HCT116 (cell line): Measurements from ENCODE around the gene ACAD8. TPM values are rescaled to one million over a fixed set of nuclear protein-coding genes. Genes with fewer than 3 reads are reported as not detected.

ENCODE experiments used
- ATAC-seq: fragments of 200-7000 bp; cut with Tn5 transposase; 2 replicates; pipeline ENCODE4 v1.9.1; 2020; ENCODE audit warnings: mild to moderate bottlenecking, moderate library complexity
- BruUV-seq: library from RNA; stranded (reverse); fragments of 400-500 nt; replicated peaks from 2 replicates; lab custom pipeline; 2021; lab: Mats Ljungman, UMichigan
- CTCF ChIA-PET: fragments of 300-600 bp; sonication (Branson Sonifier 250); formaldehyde crosslinking; loops from one replicate; lab custom pipeline; 2021; ENCODE audit warnings: antibody characterized with exemption; lab: Charles Lee
- POLR2A ChIA-PET: fragments of 300-600, 350-600 bp; sonication (Branson Sonifier 250); formaldehyde crosslinking; loops from one replicate; lab custom pipeline; 2021; ENCODE audit warnings: antibody characterized with exemption; lab: Charles Lee
- RAD21 ChIA-PET, 2 experiments: fragments of 300-600 bp; sonication (Branson Sonifier 250); formaldehyde crosslinking; loops; one replicate each; lab custom pipeline; 2023; ENCODE audit warnings: low total read pairs in 2 of 2; ENCODE audit not compliant: uncharacterized antibody in 2 of 2, unreplicated experiment in 2 of 2, low non-redundant PET in 1 of 2; lab: Charles Lee
- DNase-seq: peaks from one replicate; pipeline ENCODE4 v3.0.0-alpha.2; 2010; ENCODE audit warnings: low read depth, low spot score
- H2AFZ ChIP-seq: fragments of 200-600 bp; shearing (Covaris generic), sonication (generic); 2 replicates; pipeline ENCODE4 v1.6.1; 2017; ENCODE audit warnings: low read depth, mixed run types, mixed read lengths, antibody characterized with exemption, low read length; ENCODE audit not compliant: poor library complexity, severe bottlenecking
- H3K27ac ChIP-seq: 2 replicates; pipeline ENCODE4 v1.5.1; 2012; ENCODE audit warnings: low read depth, low read length
- H3K27me3 ChIP-seq: fragments of 200-600 bp; sonication (generic); 2 replicates; pipeline ENCODE4 v1.6.1; 2016; ENCODE audit warnings: mixed run types, low read length, mixed read lengths; ENCODE audit not compliant: insufficient read depth
- H3K36me3 ChIP-seq, 2 experiments: fragments of 200-500 bp in 1 of 2; fragments of 200-600 bp in 1 of 2; sonication (Bioruptor generic) in 1 of 2; sonication (generic) in 1 of 2; 2 replicates each; pipeline versions ENCODE4 v1.5.1 to v1.6.1; 2014 to 2016; ENCODE audit warnings: low read length in 2 of 2, inconsistent platforms in 1 of 2, mixed read lengths in 1 of 2, mixed run types in 1 of 2; ENCODE audit not compliant: insufficient read depth in 2 of 2, control insufficient read depth in 1 of 2
- H3K4me1 ChIP-seq, 2 experiments: fragments of 200-600 bp in 1 of 2; sonication (generic) in 1 of 2; 2 replicates each; pipeline versions ENCODE4 v1.5.1 to v1.6.1; 2012 to 2017; ENCODE audit warnings: low read length in 2 of 2, inconsistent platforms in 1 of 2, mild to moderate bottlenecking in 1 of 2, mixed read lengths in 1 of 2, mixed run types in 1 of 2, moderate library complexity in 1 of 2; ENCODE audit not compliant: insufficient read depth in 2 of 2, control insufficient read depth in 1 of 2
- H3K4me2 ChIP-seq: fragments of 200-600 bp; sonication (generic); 2 replicates; pipeline ENCODE4 v1.6.1; 2017; ENCODE audit warnings: mixed run types, low read length, mixed read lengths
- H3K4me3 ChIP-seq, 2 experiments: fragments of 200-600 bp in 1 of 2; sonication (generic) in 1 of 2; replicated peaks in 1 of 2; 2 replicates each; pipeline ENCODE4 v1.5.1; 2011 to 2016; ENCODE audit warnings: low read length in 2 of 2, control low read depth in 1 of 2, low read depth in 1 of 2, mild to moderate bottlenecking in 1 of 2, mixed read lengths in 1 of 2, mixed run types in 1 of 2
- H3K79me2 ChIP-seq: fragments of 200-600 bp; sonication (generic); 2 replicates; pipeline ENCODE4 v1.6.1; 2017; ENCODE audit warnings: mild to moderate bottlenecking, mixed run types, low read length, moderate library complexity, mixed read lengths; ENCODE audit not compliant: insufficient read depth
- H3K9ac ChIP-seq: fragments of 200-600 bp; sonication (generic); 2 replicates; pipeline ENCODE4 v1.6.1; 2016; ENCODE audit warnings: low read length, mixed read lengths
- H3K9me2 ChIP-seq: fragments of 200-600 bp; sonication (generic), shearing (Covaris generic); 2 replicates; pipeline ENCODE4 v1.6.1; 2017; ENCODE audit warnings: mixed run types, mild to moderate bottlenecking, moderate library complexity; ENCODE audit not compliant: insufficient read depth
- H3K9me3 ChIP-seq, 2 experiments: fragments of 200-500 bp in 1 of 2; fragments of 200-600 bp in 1 of 2; sonication (Bioruptor generic) in 1 of 2; sonication (generic) in 1 of 2; 2 replicates each; pipeline ENCODE4 v1.6.1; 2014 to 2017; ENCODE audit warnings: low read length in 2 of 2, mixed read lengths in 2 of 2, inconsistent platforms in 1 of 2, low read depth in 1 of 2, mild to moderate bottlenecking in 1 of 2, mixed run types in 1 of 2, moderate library complexity in 1 of 2; ENCODE audit not compliant: control insufficient read depth in 1 of 2, insufficient read depth in 1 of 2
- H4K20me1 ChIP-seq: fragments of 200-600 bp; sonication (generic), shearing (Covaris generic); 2 replicates; pipeline ENCODE4 v1.6.1; 2017; ENCODE audit warnings: mixed run types, mild to moderate bottlenecking, moderate library complexity; ENCODE audit not compliant: insufficient read depth
- EGR1 ChIP-seq: IDR thresholded peaks from 2 replicates; pipeline ENCODE4 v1.6.1; 2012; ENCODE audit warnings: low read depth
- ELF1 ChIP-seq: IDR thresholded peaks from 2 replicates; pipeline ENCODE4 v1.6.1; 2012; ENCODE audit warnings: low read depth, borderline replicate concordance
- EZH2 ChIP-seq: fragments of 200-600 bp; sonication (generic); IDR thresholded peaks from 2 replicates; pipeline ENCODE4 v1.6.1; 2017; ENCODE audit warnings: antibody characterized with exemption, mixed run types
- POLR2A ChIP-seq: IDR thresholded peaks from 2 replicates; pipeline ENCODE4 v1.7.0; 2011; ENCODE audit warnings: borderline replicate concordance; ENCODE audit not compliant: insufficient read depth, insufficient read length; ENCODE audit errors: extremely low read depth
- SIN3A ChIP-seq: IDR thresholded peaks from 2 replicates; pipeline ENCODE4 v1.6.1; 2012; ENCODE audit warnings: low read depth
- SRF ChIP-seq: IDR thresholded peaks from 2 replicates; pipeline ENCODE4 v1.6.1; 2012; ENCODE audit warnings: low read depth
- ZFX ChIP-seq: fragments of 450-650 bp; IDR thresholded peaks from 2 replicates; pipeline ENCODE4 v1.6.1; 2017
- ZNF274 ChIP-seq: fragments of 200-500 bp; sonication (Bioruptor generic); IDR thresholded peaks from 2 replicates; pipeline ENCODE4 v1.6.1; 2014; ENCODE audit warnings: mild to moderate bottlenecking, low read depth, low read length, inconsistent platforms
- intact Hi-C: fragments of 100-400 bp; cut with micrococcal nuclease; formaldehyde crosslinking; loops from 2 replicates; pipeline ENCODE4 v1.10.0; 2022
- total RNA-seq: library from RNA; stranded (reverse); gene quantifications from one replicate; pipeline ENCODE4 v1.2.1, GENCODE V29; 2021; ENCODE audit not compliant: unreplicated experiment
- TF ChIP-seq, protein P1 (sequence below): IDR thresholded peaks from 2 replicates; pipeline ENCODE4 v1.6.1; 2011; ENCODE audit warnings: mild to moderate bottlenecking, low read length, moderate library complexity; ENCODE audit not compliant: insufficient replicate concordance; ENCODE audit errors: extremely low read depth
- TF ChIP-seq, protein P2 (sequence below): IDR thresholded peaks from 2 replicates; pipeline ENCODE4 v1.6.1; 2012

ACAD8 gene
- total RNA-seq, 1 experiment from 2014 or later, result 21.0 TPM

DNA sequence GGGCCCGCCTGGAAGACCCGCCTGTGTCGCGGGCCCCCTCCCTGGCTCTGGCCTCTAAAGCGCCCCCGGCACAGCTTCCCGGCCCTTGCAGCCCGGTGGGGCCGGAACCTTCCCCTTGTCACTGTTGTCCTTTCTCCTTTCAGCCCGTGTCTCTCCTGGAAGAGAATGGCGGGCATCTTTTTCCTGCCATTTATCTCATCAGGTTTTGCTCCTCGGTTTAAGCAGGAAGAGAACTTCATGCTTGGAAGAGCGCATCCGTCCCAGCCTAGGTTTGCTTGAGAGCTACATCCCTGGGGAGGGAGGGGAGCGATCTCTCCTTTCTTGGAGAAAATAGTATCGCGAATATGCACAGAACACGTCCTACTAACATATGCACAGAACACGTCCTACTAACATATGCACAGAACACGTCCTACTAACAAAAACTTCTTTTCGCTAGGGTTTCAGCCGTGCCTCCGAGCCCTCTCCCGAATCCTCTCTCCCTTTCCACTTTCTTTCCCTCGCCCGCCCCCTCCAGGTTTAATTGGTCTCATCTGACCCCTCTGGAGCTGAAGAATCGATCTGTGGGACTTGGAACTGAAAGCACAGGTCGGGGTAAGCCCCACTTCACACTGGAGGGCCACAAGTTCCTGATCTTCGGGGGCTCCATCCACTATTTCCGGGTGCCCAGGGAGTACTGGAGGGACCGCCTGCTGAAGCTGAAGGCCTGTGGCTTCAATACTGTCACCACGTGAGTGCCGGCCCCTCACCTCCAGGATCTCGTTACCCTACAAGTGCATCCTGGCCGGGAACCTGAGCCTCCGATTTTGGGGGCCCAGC is 24.0 kb downstream of the ACAD8 start:
- CTCF ChIA-PET, result no interaction called here
- RAD21 ChIA-PET, result no interaction called here
- H3K27ac ChIP-seq, result no peak overlapping the region
- no peaks in the 10 kb centered on the region for H3K9me2 ChIP-seq
- no peak for ATAC-seq
- no peaks in the 10 kb centered on the region for H3K9me3 ChIP-seq
- no peaks in the 10 kb centered on the region for H3K36me3 ChIP-seq
- H3K9ac ChIP-seq, result no peak overlapping the region
- no peaks in the 10 kb centered on the region for H3K4me1 ChIP-seq
- H3K79me2 ChIP-seq, result no peaks in the 10 kb centered on the region
- intact Hi-C loops, result no loop called here
- POLR2A ChIA-PET, result no interaction called here
- no peak overlapping the region for H3K4me2 ChIP-seq
- DNase-seq, result no peak
- no peaks in the 10 kb centered on the region for H4K20me1 ChIP-seq
- H3K27me3 ChIP-seq, result no peaks in the 10 kb centered on the region
- H3K4me3 ChIP-seq, result no peak overlapping the region
- no peak overlapping the region for H2AFZ ChIP-seq
- BruUV-seq, result no TSS peak
- no peak for TF ChIP-seq SIN3A
- TF ChIP-seq EGR1, result no peak
- no peak for TF ChIP-seq ZFX
- TF ChIP-seq POLR2A, result no peak
- TF ChIP-seq, protein P1, sequence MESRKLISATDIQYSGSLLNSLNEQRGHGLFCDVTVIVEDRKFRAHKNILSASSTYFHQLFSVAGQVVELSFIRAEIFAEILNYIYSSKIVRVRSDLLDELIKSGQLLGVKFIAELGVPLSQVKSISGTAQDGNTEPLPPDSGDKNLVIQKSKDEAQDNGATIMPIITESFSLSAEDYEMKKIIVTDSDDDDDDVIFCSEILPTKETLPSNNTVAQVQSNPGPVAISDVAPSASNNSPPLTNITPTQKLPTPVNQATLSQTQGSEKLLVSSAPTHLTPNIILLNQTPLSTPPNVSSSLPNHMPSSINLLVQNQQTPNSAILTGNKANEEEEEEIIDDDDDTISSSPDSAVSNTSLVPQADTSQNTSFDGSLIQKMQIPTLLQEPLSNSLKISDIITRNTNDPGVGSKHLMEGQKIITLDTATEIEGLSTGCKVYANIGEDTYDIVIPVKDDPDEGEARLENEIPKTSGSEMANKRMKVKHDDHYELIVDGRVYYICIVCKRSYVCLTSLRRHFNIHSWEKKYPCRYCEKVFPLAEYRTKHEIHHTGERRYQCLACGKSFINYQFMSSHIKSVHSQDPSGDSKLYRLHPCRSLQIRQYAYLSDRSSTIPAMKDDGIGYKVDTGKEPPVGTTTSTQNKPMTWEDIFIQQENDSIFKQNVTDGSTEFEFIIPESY, result no peak
- TF ChIP-seq ZNF274, result no peak
- TF ChIP-seq, protein P2, sequence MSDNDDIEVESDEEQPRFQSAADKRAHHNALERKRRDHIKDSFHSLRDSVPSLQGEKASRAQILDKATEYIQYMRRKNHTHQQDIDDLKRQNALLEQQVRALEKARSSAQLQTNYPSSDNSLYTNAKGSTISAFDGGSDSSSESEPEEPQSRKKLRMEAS, result no peak
- no peak for TF ChIP-seq SRF
- no peak for TF ChIP-seq EZH2
- no peak for TF ChIP-seq ELF1
- TF ChIP-seq, all 23 proteins: peak for 0
